IMR-90 (cell line): ENCODE results near the gene HHIP. TPM values are rescaled to one million over a fixed set of nuclear protein-coding genes. Genes with fewer than 3 reads are reported as not detected.

Experiments
- ATAC-seq: fragments of 200-7000 bp; cut with Tn5 transposase; 2 replicates; pipeline ENCODE4 v1.9.1; 2020; ENCODE audit warnings: low read depth, mild to moderate bottlenecking, moderate library complexity
- BruUV-seq: library from RNA; stranded (reverse); fragments of 400-500 nt; replicated peaks from 2 replicates; lab custom pipeline; 2021; lab: Mats Ljungman, UMichigan
- CTCF ChIA-PET: fragments of 300-600 bp; formaldehyde crosslinking; extraction: SDS; loops from one replicate; lab custom pipeline; 2021; ENCODE audit warnings: antibody characterized with exemption; lab: Yijun Ruan, JAX
- POLR2A ChIA-PET: fragments of 300-600 bp; sonication (Branson Sonifier 250); formaldehyde crosslinking; loops from one replicate; lab custom pipeline; 2022; ENCODE audit warnings: antibody characterized with exemption; ENCODE audit not compliant: unreplicated experiment; lab: Charles Lee
- DNase-seq: peaks from one replicate; pipeline ENCODE4 v3.0.0; 2013
- H2AFZ ChIP-seq: replicated peaks from 2 replicates; pipeline ENCODE3; 2013; ENCODE audit warnings: low read length, mild to moderate bottlenecking; ENCODE audit not compliant: poor library complexity
- H2AK5ac ChIP-seq: 2 replicates; pipeline ENCODE4 v1.6.1; 2013; ENCODE audit warnings: low read depth, low read length, inconsistent platforms
- H2AK9ac ChIP-seq: replicated peaks from 2 replicates; pipeline ENCODE3; 2013; ENCODE audit warnings: mild to moderate bottlenecking, low read depth, low read length, moderate library complexity; ENCODE audit not compliant: poor library complexity
- H2BK120ac ChIP-seq: 2 replicates; pipeline ENCODE4 v1.6.1; 2013; ENCODE audit warnings: low read depth, low read length, inconsistent platforms
- H2BK15ac ChIP-seq: 3 replicates; pipeline ENCODE4 v1.6.1; 2013; ENCODE audit warnings: low read depth, low read length, inconsistent platforms
- H2BK20ac ChIP-seq: 2 replicates; pipeline ENCODE4 v1.6.1; 2013; ENCODE audit warnings: low read depth, mild to moderate bottlenecking, inconsistent platforms, low read length, moderate library complexity
- H2BK5ac ChIP-seq: 2 replicates; pipeline ENCODE4 v1.6.1; 2013; ENCODE audit warnings: mild to moderate bottlenecking, low read depth, low read length, inconsistent platforms; ENCODE audit not compliant: poor library complexity, severe bottlenecking
- H3K14ac ChIP-seq: replicated peaks from 2 replicates; pipeline ENCODE4 v1.6.1; 2013; ENCODE audit warnings: low read depth, low read length, inconsistent platforms
- H3K18ac ChIP-seq: 2 replicates; pipeline ENCODE4 v1.6.1; 2013; ENCODE audit warnings: low read depth, low read length, control low read depth
- H3K23ac ChIP-seq: 2 replicates; pipeline ENCODE4 v1.6.1; 2013; ENCODE audit warnings: low read depth, low read length, inconsistent platforms
- H3K27ac ChIP-seq: 2 replicates; pipeline ENCODE4 v1.5.1; 2013; ENCODE audit warnings: mild to moderate bottlenecking, control low read depth, low read length; ENCODE audit not compliant: insufficient read depth
- H3K27me3 ChIP-seq: 2 replicates; pipeline ENCODE4 v1.6.1; 2013; ENCODE audit warnings: low read length; ENCODE audit not compliant: control insufficient read depth, insufficient read depth
- H3K36me3 ChIP-seq: 2 replicates; pipeline ENCODE4 v1.6.1; 2013; ENCODE audit warnings: low read length, mixed read lengths; ENCODE audit not compliant: control insufficient read depth, insufficient read depth
- H3K4ac ChIP-seq: 2 replicates; pipeline ENCODE4 v1.6.1; 2013; ENCODE audit warnings: low read depth, low read length, inconsistent platforms
- H3K4me1 ChIP-seq: 2 replicates; pipeline ENCODE4 v1.6.1; 2013; ENCODE audit warnings: low read length, mixed read lengths; ENCODE audit not compliant: control insufficient read depth, insufficient read depth
- H3K4me2 ChIP-seq: 2 replicates; pipeline ENCODE4 v1.6.1; 2013; ENCODE audit warnings: low read depth, mild to moderate bottlenecking, control low read depth, low read length, moderate library complexity
- H3K4me3 ChIP-seq: 2 replicates; pipeline ENCODE4 v1.5.1; 2013; ENCODE audit warnings: low read depth, mild to moderate bottlenecking, control low read depth, low read length, moderate library complexity; ENCODE audit not compliant: insufficient read depth
- H3K56ac ChIP-seq: 2 replicates; pipeline ENCODE4 v1.6.1; 2013; ENCODE audit warnings: low read length, inconsistent platforms; ENCODE audit not compliant: insufficient read depth; ENCODE audit errors: extremely low read depth
- H3K79me1 ChIP-seq, 2 experiments: 2 replicates each; pipeline ENCODE4 v1.6.1; 2013; ENCODE audit warnings: low read length in 2 of 2, inconsistent platforms in 1 of 2, low read depth in 1 of 2
- H3K9ac ChIP-seq: 2 replicates; pipeline ENCODE4 v1.6.1; 2013; ENCODE audit warnings: low read depth, low read length, control low read depth
- H3K9me1 ChIP-seq: 2 replicates; pipeline ENCODE4 v1.6.1; 2013; ENCODE audit warnings: low read length, inconsistent platforms; ENCODE audit not compliant: insufficient read depth
- H3K9me3 ChIP-seq: 2 replicates; pipeline ENCODE4 v1.6.1; 2013; ENCODE audit warnings: low read length; ENCODE audit not compliant: control insufficient read depth, insufficient read depth
- H4K20me1 ChIP-seq: 2 replicates; pipeline ENCODE4 v1.6.1; 2013; ENCODE audit warnings: low read length, inconsistent platforms; ENCODE audit not compliant: insufficient read depth
- H4K5ac ChIP-seq: 2 replicates; pipeline ENCODE4 v1.6.1; 2013; ENCODE audit warnings: mild to moderate bottlenecking, low read depth, low read length, control low read depth
- H4K8ac ChIP-seq, 2 experiments: 2 replicates each; pipeline ENCODE4 v1.6.1; 2013; ENCODE audit warnings: low read depth in 2 of 2, low read length in 2 of 2, control low read depth in 1 of 2, inconsistent platforms in 1 of 2
- H4K91ac ChIP-seq: 2 replicates; pipeline ENCODE4 v1.6.1; 2013; ENCODE audit warnings: low read depth, low read length, inconsistent platforms; ENCODE audit not compliant: insufficient read depth
- BHLHE40 ChIP-seq: fragments of 150-350 bp; IDR thresholded peaks from 2 replicates; pipeline ENCODE4 v1.6.1; 2016; ENCODE audit warnings: mild to moderate bottlenecking, low read depth, low read length
- CEBPB ChIP-seq: IDR thresholded peaks from 2 replicates; pipeline ENCODE4 v1.6.1; 2012; ENCODE audit warnings: low read depth, low read length, improper control_type of control experiment
- CHD1 ChIP-seq: IDR thresholded peaks from 2 replicates; pipeline ENCODE4 v1.6.1; 2012; ENCODE audit warnings: low read depth, low read length, improper control_type of control experiment
- ELK1 ChIP-seq: fragments of 150-350 bp; IDR thresholded peaks from 2 replicates; pipeline ENCODE4 v1.6.1; 2016; ENCODE audit warnings: low read depth, mild to moderate bottlenecking, low read length, moderate library complexity, borderline replicate concordance
- MAFK ChIP-seq: IDR thresholded peaks from 2 replicates; pipeline ENCODE4 v1.6.1; 2012; ENCODE audit warnings: low read depth, low read length, improper control_type of control experiment
- MAZ ChIP-seq: IDR thresholded peaks from 2 replicates; pipeline ENCODE4 v1.6.1; 2012; ENCODE audit warnings: low read depth, mild to moderate bottlenecking, low read length, improper control_type of control experiment, moderate library complexity, borderline replicate concordance
- MXI1 ChIP-seq: IDR thresholded peaks from 2 replicates; pipeline ENCODE4 v1.6.1; 2012; ENCODE audit warnings: low read depth, mild to moderate bottlenecking, low read length, moderate library complexity, borderline replicate concordance
- NFE2L2 ChIP-seq: fragments of 150-350 bp; IDR thresholded peaks from 2 replicates; pipeline ENCODE4 v1.6.1; 2016; ENCODE audit warnings: low read depth, mild to moderate bottlenecking, low read length
- POLR2A ChIP-seq: IDR thresholded peaks from 2 replicates; pipeline ENCODE4 v1.6.1; 2012; ENCODE audit warnings: mild to moderate bottlenecking, low read depth, low read length
- RAD21 ChIP-seq: IDR thresholded peaks from 2 replicates; pipeline ENCODE4 v1.6.1; 2012; ENCODE audit warnings: low read length, improper control_type of control experiment
- RCOR1 ChIP-seq: IDR thresholded peaks from 2 replicates; pipeline ENCODE4 v1.6.1; 2012; ENCODE audit warnings: mild to moderate bottlenecking, low read length, improper control_type of control experiment; ENCODE audit not compliant: insufficient replicate concordance
- RFX5 ChIP-seq: IDR thresholded peaks from 2 replicates; pipeline ENCODE4 v1.8.0; 2012; ENCODE audit warnings: low read depth, mild to moderate bottlenecking, low read length, moderate library complexity
- SMC3 ChIP-seq: fragments of 150-350 bp; IDR thresholded peaks from 2 replicates; pipeline ENCODE4 v1.6.1; 2016; ENCODE audit warnings: low read depth, mild to moderate bottlenecking, antibody characterized with exemption, low read length, moderate library complexity
- dilution Hi-C: fragments of 300-500 bp; cut with HindIII; formaldehyde crosslinking; loops from one replicate; pipeline ENCODE4 v1.14.3; 2018; ENCODE audit warnings: low sequenced_read_pairs; ENCODE audit not compliant: unreplicated experiment
- in situ Hi-C: fragments of 300-500 bp; cut with MboI; formaldehyde crosslinking; loops from 3 replicates; pipeline ENCODE4 v1.14.3; 2019; ENCODE audit warnings: low sequenced_read_pairs, inconsistent platforms, mixed read lengths
- intact Hi-C: fragments of 100-400 bp; cut with micrococcal nuclease; formaldehyde crosslinking; loops from 2 replicates; pipeline ENCODE4 v1.10.0; 2022
- polyA plus RNA-seq, 3 experiments: library from polyadenylated mRNA; depleted of rRNA; stranded (reverse); fragments of >200 nt; gene quantifications; 2 replicates each; pipeline ENCODE4 v1.2.3, GENCODE V29; 2012; ENCODE audit warnings: low replicate concordance in 1 of 3
- total RNA-seq: library from RNA; depleted of rRNA; stranded (reverse); fragments of >200 nt; gene quantifications from 2 replicates; pipeline ENCODE4 v1.2.3, GENCODE V29; 2012
- TF ChIP-seq, protein P1 (sequence below): conservative IDR thresholded peaks from 2 replicates; pipeline ENCODE4 v1.5.1; 2012; ENCODE audit warnings: mild to moderate bottlenecking, low read depth, low read length, improper control_type of control experiment

HHIP gene
- total and polyA plus RNA-seq, 2 of the 4 experiments (the other 2 are of a cell fraction) = 6.6 to 9.6 TPM

GRCh38 chr4:144710526-144710912 lies 64.6 kb downstream of the HHIP start:
- peak overlapping the region; percentile 36; the same call in 1 of the 2 replicates for H3K4ac ChIP-seq
- CTCF ChIA-PET = interaction anchor here (0.6 kb wide), 2 partner anchors 367 to 1602 kb away, joined by 3 to 5 read pairs; no protein-coding TSS in a partner anchor
- H2BK15ac ChIP-seq = no peak overlapping the region
- peak overlapping the region; percentile 72; the same call in 1 of the 2 replicates for H2AK5ac ChIP-seq
- H4K91ac ChIP-seq = no peak overlapping the region
- no peaks in the 10 kb centered on the region for H3K9me1 ChIP-seq
- no peak overlapping the region for H3K23ac ChIP-seq
- TF ChIP-seq NFE2L2 (no peak), RFX5 (no peak), CHD1 (no peak), RAD21 (no peak), CEBPB (no peak), MAZ (no peak), MXI1 (no peak), RCOR1 (no peak), POLR2A (no peak), SMC3 (no peak), MAFK (no peak), BHLHE40 (no peak), ELK1 (no peak)
- TF ChIP-seq, protein P1, sequence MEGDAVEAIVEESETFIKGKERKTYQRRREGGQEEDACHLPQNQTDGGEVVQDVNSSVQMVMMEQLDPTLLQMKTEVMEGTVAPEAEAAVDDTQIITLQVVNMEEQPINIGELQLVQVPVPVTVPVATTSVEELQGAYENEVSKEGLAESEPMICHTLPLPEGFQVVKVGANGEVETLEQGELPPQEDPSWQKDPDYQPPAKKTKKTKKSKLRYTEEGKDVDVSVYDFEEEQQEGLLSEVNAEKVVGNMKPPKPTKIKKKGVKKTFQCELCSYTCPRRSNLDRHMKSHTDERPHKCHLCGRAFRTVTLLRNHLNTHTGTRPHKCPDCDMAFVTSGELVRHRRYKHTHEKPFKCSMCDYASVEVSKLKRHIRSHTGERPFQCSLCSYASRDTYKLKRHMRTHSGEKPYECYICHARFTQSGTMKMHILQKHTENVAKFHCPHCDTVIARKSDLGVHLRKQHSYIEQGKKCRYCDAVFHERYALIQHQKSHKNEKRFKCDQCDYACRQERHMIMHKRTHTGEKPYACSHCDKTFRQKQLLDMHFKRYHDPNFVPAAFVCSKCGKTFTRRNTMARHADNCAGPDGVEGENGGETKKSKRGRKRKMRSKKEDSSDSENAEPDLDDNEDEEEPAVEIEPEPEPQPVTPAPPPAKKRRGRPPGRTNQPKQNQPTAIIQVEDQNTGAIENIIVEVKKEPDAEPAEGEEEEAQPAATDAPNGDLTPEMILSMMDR = no peak
- no peak overlapping the region for H2AK9ac ChIP-seq
- no peaks in the 10 kb centered on the region for H3K36me3 ChIP-seq
- dilution Hi-C loops = no loop called here
- H3K14ac ChIP-seq = peak overlapping the region; percentile 13; the same call in 1 of the 2 replicates
- no peak overlapping the region for H4K8ac ChIP-seq
- H4K5ac ChIP-seq = no peak overlapping the region
- no peak overlapping the region for H3K4me2 ChIP-seq
- no peaks in the 10 kb centered on the region for H3K9me3 ChIP-seq
- POLR2A ChIA-PET = no interaction called here
- no peak for DNase-seq
- peak overlapping the region; percentile 57 for H2BK120ac ChIP-seq
- H3K79me1 ChIP-seq = no peaks in the 10 kb centered on the region
- intact Hi-C loops = no loop called here
- no peak overlapping the region for H2BK5ac ChIP-seq
- no peak for ATAC-seq
- H3K4me1 ChIP-seq = peaks cover 14% of the 10 kb centered on the region
- no peak overlapping the region for H3K4me3 ChIP-seq
- no peak overlapping the region for H2AFZ ChIP-seq
- no peak overlapping the region for H3K27ac ChIP-seq
- in situ Hi-C loops = no loop called here
- no peaks in the 10 kb centered on the region for H3K27me3 ChIP-seq
- no peak overlapping the region for H3K18ac ChIP-seq
- no peak overlapping the region for H3K9ac ChIP-seq
- no peak overlapping the region for H3K56ac ChIP-seq
- no peak overlapping the region for H2BK20ac ChIP-seq
- BruUV-seq = no TSS peak
- H4K20me1 ChIP-seq = no peaks in the 10 kb centered on the region
